ENCODE data around the gene CLMN.

GRCh38 chr14:95252219-95252618 lies 67.5 kb downstream of the CLMN start:
- TF ChIP-seq EZH2 (IDR thresholded peaks at IDR 0.05; ENCODE audit: insufficient read depth, poor library complexity, severe bottlenecking), result no peak
- TF ChIP-seq EZH2phosphoT487 (IDR thresholded peaks at IDR 0.05; ENCODE audit: insufficient read depth, low read depth), result no peak

Data from GM23248 (cell line).